Natural killer cell (primary cell): ENCODE results near the gene SHROOM3. TPM values are rescaled to one million over a fixed set of nuclear protein-coding genes. Genes with fewer than 3 reads are reported as not detected.

ENCODE experiments used
- ATAC-seq, 3 donors: fragments of 150-1000 bp in 2 of 3; fragments of 200-7000 bp in 1 of 3; cut with Tn5 transposase; 1 replicate in 1 of 3; 2 replicates in 2 of 3; pipeline ENCODE4 v1.10.0; 2021; ENCODE audit warnings: mild to moderate bottlenecking in 2 of 3, moderate library complexity in 2 of 3
- DNase-seq, 2 donors: peaks; one replicate each; pipeline versions ENCODE4 v3.0.0 to v3.0.0-alpha.2; 2013 to 2021; ENCODE audit warnings: mixed read lengths in 1 of 2
- H3K27ac ChIP-seq: one replicate; pipeline ENCODE4 v1.5.1; 2013; ENCODE audit warnings: mild to moderate bottlenecking, low read length
- H3K27me3 ChIP-seq: one replicate; pipeline ENCODE4 v1.6.1; 2013; ENCODE audit warnings: low read length; ENCODE audit not compliant: control insufficient read depth, insufficient read depth
- H3K36me3 ChIP-seq: one replicate; pipeline ENCODE4 v1.6.1; 2013; ENCODE audit warnings: low read length; ENCODE audit not compliant: control insufficient read depth, insufficient read depth
- H3K4me1 ChIP-seq: one replicate; pipeline ENCODE4 v1.6.1; 2013; ENCODE audit warnings: low read length; ENCODE audit not compliant: control insufficient read depth, insufficient read depth
- H3K4me3 ChIP-seq: one replicate; pipeline ENCODE4 v1.5.1; 2013; ENCODE audit warnings: low read length
- H3K9me3 ChIP-seq: one replicate; pipeline ENCODE4 v1.6.1; 2013; ENCODE audit warnings: low read length; ENCODE audit not compliant: control insufficient read depth, insufficient read depth
- H3K27ac Mint-ChIP-seq, 2 donors: one replicate each; pipeline ENCODE4 v1.8.0; 2022; ENCODE audit warnings: mild to moderate bottlenecking in 2 of 2, mixed read lengths in 2 of 2, moderate library complexity in 1 of 2
- H3K27me3 Mint-ChIP-seq, 2 donors: one replicate each; pipeline ENCODE4 v1.8.0; 2022; ENCODE audit warnings: low read depth in 2 of 2, mixed read lengths in 2 of 2
- H3K36me3 Mint-ChIP-seq: one replicate; pipeline ENCODE4 v1.8.0; 2022; ENCODE audit warnings: mixed read lengths
- H3K4me1 Mint-ChIP-seq, 2 donors: one replicate each; pipeline ENCODE4 v1.8.0; 2022; ENCODE audit warnings: mixed read lengths in 2 of 2
- H3K4me3 Mint-ChIP-seq: one replicate; pipeline ENCODE4 v1.8.0; 2022; ENCODE audit warnings: mild to moderate bottlenecking, moderate library complexity, mixed read lengths
- H3K9me3 Mint-ChIP-seq, 2 donors: one replicate each; pipeline ENCODE4 v1.8.0; 2022; ENCODE audit warnings: mixed read lengths in 2 of 2
- WGBS: methylation state at CpG from one replicate; pipeline ENCODE4 v1.1.7; 2013; ENCODE audit warnings: missing lambda C conversion rate; ENCODE audit not compliant: insufficient coverage; 5-methylcytosine and 5-hydroxymethylcytosine counted together
- intact Hi-C: fragments of 100-400 bp; cut with micrococcal nuclease; formaldehyde crosslinking; loops from one replicate; pipeline ENCODE4 v1.14.2; 2022
- total RNA-seq, 4 donors: library from RNA; stranded (reverse); fragments of 120-200 nt in 1 of 4; gene quantifications; one replicate each; pipeline versions ENCODE4 v1.2.3 to v1.2.4, GENCODE V29; 2013 to 2022
- TF ChIP-seq, protein P1 (sequence below): fragments of 200-600 bp; IDR thresholded peaks from one replicate; pipeline ENCODE4 v1.8.0; 2022; ENCODE audit warnings: antibody characterized with exemption

SHROOM3 gene
- total RNA-seq, 3 donors from 2014 or later (not counting 1 experiment from before 2014, with no cell fraction given): 0.63 TPM; not detected in 2

DNA sequence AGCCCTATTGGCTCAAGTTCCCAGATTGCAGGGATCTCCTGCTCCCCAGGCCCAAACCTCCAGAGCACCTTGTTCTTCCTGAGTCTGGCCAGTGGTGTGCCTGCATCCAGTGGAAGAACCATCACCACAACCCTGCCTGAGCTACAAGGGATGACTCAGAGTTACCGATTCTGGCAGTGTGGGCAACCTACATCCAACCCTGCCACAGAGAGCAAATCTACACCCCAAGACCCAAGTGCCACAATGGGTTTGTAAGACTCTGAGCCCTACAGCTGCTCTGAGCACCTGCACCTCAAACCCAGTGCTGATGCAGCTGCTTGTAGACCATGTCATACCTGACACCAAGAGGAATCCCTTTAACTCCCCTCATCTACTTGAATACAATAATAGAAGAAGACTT, 352.9 kb downstream of the SHROOM3 start:
- ATAC-seq (no peak), DNase-seq (no peak)
- no peaks in the 10 kb centered on the region for H3K4me1 Mint-ChIP-seq
- no peaks in the 10 kb centered on the region for H3K36me3 Mint-ChIP-seq
- Histone ChIP-seq H3K4me1 (no peaks in the 10 kb centered on the region), H3K36me3 (no peaks in the 10 kb centered on the region), H3K9me3 (no peaks in the 10 kb centered on the region), H3K27me3 (no peaks in the 10 kb centered on the region), H3K27ac (no peak overlapping the region), H3K4me3 (no peak overlapping the region)
- H3K27me3 Mint-ChIP-seq: peaks cover 0 to 8% of the 10 kb centered on the region in 2 donors
- H3K4me3 Mint-ChIP-seq: no peak overlapping the region
- no peak overlapping the region for H3K27ac Mint-ChIP-seq
- peaks cover 0 to 2% of the 10 kb centered on the region in 2 donors for H3K9me3 Mint-ChIP-seq
- intact Hi-C loops: no loop called here
- TF ChIP-seq, protein P1, sequence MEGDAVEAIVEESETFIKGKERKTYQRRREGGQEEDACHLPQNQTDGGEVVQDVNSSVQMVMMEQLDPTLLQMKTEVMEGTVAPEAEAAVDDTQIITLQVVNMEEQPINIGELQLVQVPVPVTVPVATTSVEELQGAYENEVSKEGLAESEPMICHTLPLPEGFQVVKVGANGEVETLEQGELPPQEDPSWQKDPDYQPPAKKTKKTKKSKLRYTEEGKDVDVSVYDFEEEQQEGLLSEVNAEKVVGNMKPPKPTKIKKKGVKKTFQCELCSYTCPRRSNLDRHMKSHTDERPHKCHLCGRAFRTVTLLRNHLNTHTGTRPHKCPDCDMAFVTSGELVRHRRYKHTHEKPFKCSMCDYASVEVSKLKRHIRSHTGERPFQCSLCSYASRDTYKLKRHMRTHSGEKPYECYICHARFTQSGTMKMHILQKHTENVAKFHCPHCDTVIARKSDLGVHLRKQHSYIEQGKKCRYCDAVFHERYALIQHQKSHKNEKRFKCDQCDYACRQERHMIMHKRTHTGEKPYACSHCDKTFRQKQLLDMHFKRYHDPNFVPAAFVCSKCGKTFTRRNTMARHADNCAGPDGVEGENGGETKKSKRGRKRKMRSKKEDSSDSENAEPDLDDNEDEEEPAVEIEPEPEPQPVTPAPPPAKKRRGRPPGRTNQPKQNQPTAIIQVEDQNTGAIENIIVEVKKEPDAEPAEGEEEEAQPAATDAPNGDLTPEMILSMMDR: no peak
- 94% methylated on average over 1 of the region's 1 CpG for WGBS

DNA sequence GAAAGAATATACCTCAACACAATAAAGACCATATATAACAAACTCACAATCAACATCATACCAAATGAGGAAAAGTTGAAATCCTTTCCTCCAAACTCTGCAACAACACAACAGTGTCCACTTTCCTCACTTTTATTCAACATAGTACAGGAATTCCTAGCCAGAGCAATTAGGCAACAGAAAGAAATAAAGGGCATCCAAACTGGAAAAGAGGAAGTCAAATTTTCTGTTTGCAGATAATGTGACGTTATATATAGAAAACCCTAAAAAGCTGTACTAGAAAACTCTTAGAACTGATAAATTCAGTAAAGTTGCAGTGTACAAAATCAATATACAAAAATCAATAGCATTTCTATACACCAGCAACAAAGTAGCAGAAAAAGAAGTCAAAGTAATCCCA, 355.3 kb downstream of the SHROOM3 start:
- Histone ChIP-seq H3K4me3 (no peak overlapping the region), H3K27ac (no peak overlapping the region), H3K4me1 (no peaks in the 10 kb centered on the region), H3K27me3 (no peaks in the 10 kb centered on the region), H3K9me3 (no peaks in the 10 kb centered on the region), H3K36me3 (no peaks in the 10 kb centered on the region)
- no CpG with 5 or more reads among the region's 1 CpG for WGBS
- TF ChIP-seq, protein P1: no peak
- H3K4me3 Mint-ChIP-seq: no peak overlapping the region
- peaks cover 0 to 2% of the 10 kb centered on the region in 2 donors for H3K9me3 Mint-ChIP-seq
- no peaks in the 10 kb centered on the region for H3K4me1 Mint-ChIP-seq
- no peaks in the 10 kb centered on the region for H3K36me3 Mint-ChIP-seq
- intact Hi-C loops: no loop called here
- H3K27me3 Mint-ChIP-seq: peaks cover 0 to 4% of the 10 kb centered on the region in 2 donors
- ATAC-seq (no peak), DNase-seq (no peak)
- no peak overlapping the region for H3K27ac Mint-ChIP-seq

DNA sequence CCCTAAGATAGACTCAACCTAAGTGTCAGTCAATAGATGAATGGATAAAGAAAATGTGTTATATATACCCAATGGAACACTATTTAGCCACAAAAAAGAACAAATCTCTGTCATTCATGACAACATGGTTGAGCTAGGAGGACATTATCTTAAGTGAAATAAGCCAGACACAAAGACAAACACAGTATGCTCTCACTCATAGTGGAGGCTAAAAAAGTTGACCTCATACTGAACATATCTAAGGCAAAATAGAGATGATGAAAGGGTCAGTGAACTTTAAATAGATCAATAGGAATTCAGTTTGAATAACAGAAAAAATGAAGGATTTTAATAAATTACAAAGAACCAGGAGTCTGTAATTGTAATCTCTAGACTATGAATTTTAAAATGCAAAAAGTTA, 356.4 kb downstream of the SHROOM3 start:
- Histone ChIP-seq H3K4me3 (no peak overlapping the region), H3K36me3 (no peaks in the 10 kb centered on the region), H3K9me3 (no peaks in the 10 kb centered on the region), H3K27ac (no peak overlapping the region), H3K27me3 (no peaks in the 10 kb centered on the region), H3K4me1 (no peaks in the 10 kb centered on the region)
- intact Hi-C loops: no loop called here
- Mint-ChIP-seq H3K4me1 (no peaks in the 10 kb centered on the region), H3K27me3 (peaks cover 0 to 7% of the 10 kb centered on the region in 2 donors), H3K36me3 (no peaks in the 10 kb centered on the region), H3K9me3 (peaks cover 0 to 2% of the 10 kb centered on the region in 2 donors), H3K27ac (no peak overlapping the region), H3K4me3 (no peak overlapping the region)
- ATAC-seq: no peak
- DNase-seq: no peak
- TF ChIP-seq, protein P1: no peak

DNA sequence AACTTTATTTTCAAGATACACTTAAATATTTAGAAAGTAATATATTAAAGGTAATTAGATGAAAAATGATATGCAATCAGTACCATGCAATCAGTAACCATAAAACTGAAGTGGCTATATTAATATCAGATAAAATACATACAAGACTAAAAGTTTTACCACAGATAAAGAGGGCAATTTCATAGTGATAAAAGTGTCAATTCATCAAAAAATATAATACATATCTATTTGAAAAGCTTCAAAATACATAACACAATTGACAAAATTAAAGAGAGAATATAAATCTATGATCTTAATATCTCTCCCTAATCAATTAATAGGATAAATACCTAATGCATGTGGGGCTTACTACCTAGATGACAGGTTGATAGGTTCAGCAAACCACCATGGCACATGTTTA, 357.4 kb downstream of the SHROOM3 start:
- DNase-seq: no peak
- Mint-ChIP-seq H3K36me3 (no peaks in the 10 kb centered on the region), H3K9me3 (peaks cover 0 to 2% of the 10 kb centered on the region in 2 donors), H3K4me1 (no peaks in the 10 kb centered on the region), H3K27me3 (peaks cover 0 to 8% of the 10 kb centered on the region in 2 donors), H3K4me3 (no peak overlapping the region), H3K27ac (no peak overlapping the region)
- Histone ChIP-seq H3K9me3 (no peaks in the 10 kb centered on the region), H3K27ac (no peak overlapping the region), H3K4me3 (no peak overlapping the region), H3K36me3 (no peaks in the 10 kb centered on the region), H3K4me1 (no peaks in the 10 kb centered on the region), H3K27me3 (no peaks in the 10 kb centered on the region)
- ATAC-seq: no peak
- intact Hi-C loops: no loop called here
- TF ChIP-seq, protein P1: no peak
